H9 (cell line): ENCODE measurements around the gene HNF4A. TPM values are rescaled to one million over a fixed set of nuclear protein-coding genes. Genes with fewer than 3 reads are reported as not detected.

Source experiments
- DNase-seq: peaks from one replicate; pipeline ENCODE4 v3.0.0-alpha.2; 2017
- H2AFZ ChIP-seq: one replicate; pipeline ENCODE4 v1.6.1; 2013; ENCODE audit warnings: mild to moderate bottlenecking, low read length, control low read depth, moderate library complexity
- H2AK5ac ChIP-seq: 2 replicates; pipeline ENCODE4 v1.6.1; 2013; ENCODE audit warnings: low read length, control low read depth, mixed read lengths; ENCODE audit not compliant: insufficient read length
- H2BK120ac ChIP-seq: one replicate; pipeline ENCODE4 v1.6.1; 2013; ENCODE audit warnings: low read depth, mild to moderate bottlenecking, low read length, control low read depth, inconsistent platforms; ENCODE audit not compliant: poor library complexity, severe bottlenecking
- H2BK12ac ChIP-seq: 2 replicates; pipeline ENCODE4 v1.6.1; 2013; ENCODE audit warnings: low read length, control low read depth, mixed read lengths, low read depth; ENCODE audit not compliant: insufficient read length
- H2BK15ac ChIP-seq: 2 replicates; pipeline ENCODE4 v1.6.1; 2013; ENCODE audit warnings: low read depth, low read length, control low read depth
- H2BK20ac ChIP-seq: one replicate; pipeline ENCODE4 v1.6.1; 2013; ENCODE audit warnings: low read depth, mild to moderate bottlenecking, low read length, control low read depth, inconsistent platforms; ENCODE audit not compliant: poor library complexity, severe bottlenecking
- H2BK5ac ChIP-seq: 2 replicates; pipeline ENCODE4 v1.6.1; 2013; ENCODE audit warnings: low read length, control low read depth, mixed read lengths; ENCODE audit not compliant: insufficient read length
- H3K14ac ChIP-seq: 2 replicates; pipeline ENCODE4 v1.6.1; 2013; ENCODE audit warnings: low read length, control low read depth; ENCODE audit not compliant: insufficient read depth
- H3K18ac ChIP-seq: 2 replicates; pipeline ENCODE4 v1.6.1; 2013; ENCODE audit warnings: low read depth, mild to moderate bottlenecking, mixed read lengths, low read length, control low read depth; ENCODE audit not compliant: insufficient read length
- H3K23ac ChIP-seq: 2 replicates; pipeline ENCODE4 v1.6.1; 2013; ENCODE audit warnings: low read length, control low read depth, mixed read lengths, low read depth; ENCODE audit not compliant: insufficient read length
- H3K23me2 ChIP-seq: 2 replicates; pipeline ENCODE4 v1.6.1; 2013; ENCODE audit warnings: low read depth, mild to moderate bottlenecking, mixed read lengths, low read length, control low read depth; ENCODE audit not compliant: insufficient read length, poor library complexity, severe bottlenecking
- H3K27ac ChIP-seq: 2 replicates; pipeline ENCODE4 v1.5.1; 2013; ENCODE audit warnings: low read length, control low read depth, mixed read lengths, low read depth; ENCODE audit not compliant: insufficient read length
- H3K27me3 ChIP-seq: 2 replicates; pipeline ENCODE4 v1.6.1; 2013; ENCODE audit warnings: low read length, control low read depth, inconsistent platforms; ENCODE audit not compliant: insufficient read depth
- H3K4ac ChIP-seq: 2 replicates; pipeline ENCODE4 v1.6.1; 2013; ENCODE audit warnings: low read depth, mild to moderate bottlenecking, control low read depth, inconsistent platforms, low read length, moderate library complexity
- H3K4me1 ChIP-seq: 2 replicates; pipeline ENCODE4 v1.6.1; 2013; ENCODE audit warnings: low read length, control low read depth, inconsistent platforms; ENCODE audit not compliant: insufficient read depth
- H3K4me2 ChIP-seq: 2 replicates; pipeline ENCODE4 v1.6.1; 2013; ENCODE audit warnings: low read length, control low read depth, mixed read lengths; ENCODE audit not compliant: insufficient read length, insufficient read depth
- H3K56ac ChIP-seq: 2 replicates; pipeline ENCODE4 v1.6.1; 2013; ENCODE audit warnings: low read depth, mild to moderate bottlenecking, mixed read lengths, low read length, control low read depth; ENCODE audit not compliant: insufficient read length
- H3K79me1 ChIP-seq: 2 replicates; pipeline ENCODE4 v1.6.1; 2013; ENCODE audit warnings: low read depth, mild to moderate bottlenecking, moderate library complexity, low read length, control low read depth, inconsistent platforms; ENCODE audit not compliant: insufficient read depth, poor library complexity, severe bottlenecking
- H3K79me2 ChIP-seq: 2 replicates; pipeline ENCODE4 v1.6.1; 2013; ENCODE audit warnings: low read length, control low read depth, inconsistent platforms; ENCODE audit not compliant: insufficient read depth
- H3K9ac ChIP-seq: 2 replicates; pipeline ENCODE4 v1.6.1; 2013; ENCODE audit warnings: low read length, control low read depth, mixed read lengths; ENCODE audit not compliant: insufficient read length; ENCODE audit errors: extremely low read depth
- H3K9me3 ChIP-seq: one replicate; pipeline ENCODE4 v1.6.1; 2013; ENCODE audit warnings: low read depth, low read length, inconsistent platforms; ENCODE audit not compliant: control insufficient read depth
- H3T11ph ChIP-seq: one replicate; pipeline ENCODE4 v1.6.1; 2013; ENCODE audit warnings: mild to moderate bottlenecking, low read length, control low read depth, inconsistent platforms
- H4K20me1 ChIP-seq: one replicate; pipeline ENCODE4 v1.6.1; 2013; ENCODE audit not compliant: control insufficient read depth, insufficient read length, insufficient read depth
- H4K5ac ChIP-seq: 2 replicates; pipeline ENCODE4 v1.6.1; 2013; ENCODE audit warnings: low read depth, mild to moderate bottlenecking, mixed read lengths, low read length, control low read depth; ENCODE audit not compliant: insufficient read length
- H4K8ac ChIP-seq: replicated peaks from 2 replicates; pipeline ENCODE4 v1.6.1; 2013; ENCODE audit warnings: low read length, control low read depth, mixed read lengths, low read depth; ENCODE audit not compliant: insufficient read length
- H4K91ac ChIP-seq: 2 replicates; pipeline ENCODE4 v1.6.1; 2013; ENCODE audit warnings: low read depth, mild to moderate bottlenecking, moderate library complexity, mixed read lengths, low read length, control low read depth; ENCODE audit not compliant: insufficient read length
- H3K27ac Mint-ChIP-seq, 3 experiments: 2 replicates in 2 of 3; 3 replicates in 1 of 3; pipeline ENCODE4 v1.8.0; 2020 to 2021; ENCODE audit warnings: mixed read lengths in 3 of 3, mild to moderate bottlenecking in 1 of 3, moderate library complexity in 1 of 3
- H3K27me3 Mint-ChIP-seq: 2 replicates; pipeline ENCODE4 v1.8.0; 2021; ENCODE audit warnings: low read depth, mild to moderate bottlenecking, moderate library complexity, mixed read lengths
- H3K36me3 Mint-ChIP-seq, 3 experiments: 2 replicates in 2 of 3; 3 replicates in 1 of 3; pipeline ENCODE4 v1.8.0; 2020 to 2021; ENCODE audit warnings: low read depth in 3 of 3, mixed read lengths in 3 of 3; ENCODE audit not compliant: insufficient read depth in 1 of 3
- H3K4me1 Mint-ChIP-seq, 2 experiments: 2 replicates each; pipeline ENCODE4 v1.8.0; 2020; ENCODE audit warnings: mixed read lengths in 2 of 2
- H3K4me3 Mint-ChIP-seq, 2 experiments: 2 replicates in 1 of 2; 3 replicates in 1 of 2; pipeline ENCODE4 v1.8.0; 2020 to 2021; ENCODE audit warnings: mild to moderate bottlenecking in 2 of 2, mixed read lengths in 2 of 2, moderate library complexity in 1 of 2
- H3K9me3 Mint-ChIP-seq, 2 experiments: 2 replicates in 1 of 2; 3 replicates in 1 of 2; pipeline ENCODE4 v1.8.0; 2020; ENCODE audit warnings: mild to moderate bottlenecking in 2 of 2, mixed read lengths in 2 of 2, moderate library complexity in 1 of 2
- CTCF ChIP-seq: fragments of 200-600 bp; sonication (generic); conservative IDR thresholded peaks from 3 replicates; pipeline ENCODE4 v1.8.0; 2021; ENCODE audit warnings: antibody characterized with exemption, mild to moderate bottlenecking
- WGBS: extraction: QIAGEN DNeasy Blood & Tissue Kit; methylation state at CpG from one replicate; pipeline ENCODE4 v1.1.7; 2013; ENCODE audit warnings: missing lambda C conversion rate, low lambda C conversion rate, mixed read lengths; ENCODE audit not compliant: insufficient read length; ENCODE audit errors: extremely low coverage; 5-methylcytosine and 5-hydroxymethylcytosine counted together
- total RNA-seq: library from RNA; stranded (reverse); gene quantifications from 2 replicates; pipeline ENCODE4 v1.2.1, GENCODE V29; 2021

The HNF4A gene
- total RNA-seq, 1 experiment from 2014 or later, result not detected

- Histone ChIP-seq H3K4ac (no peak overlapping the region), H3K79me2 (no peaks in the 10 kb centered on the region), H3K4me1 (no peaks in the 10 kb centered on the region), H4K8ac (no peak overlapping the region), H3K14ac (no peak overlapping the region), H4K91ac (no peak overlapping the region), H3K79me1 (no peaks in the 10 kb centered on the region), H2BK20ac (no peak overlapping the region), H3K23me2 (no peaks in the 10 kb centered on the region), H3K23ac (no peak overlapping the region), H2AFZ (no peak overlapping the region), H3K18ac (no peak overlapping the region), H4K20me1 (no peaks in the 10 kb centered on the region), H2BK120ac (no peak overlapping the region), H3K56ac (no peak overlapping the region), H2AK5ac (no peak overlapping the region), H2BK5ac (no peak overlapping the region), H4K5ac (no peak overlapping the region), H3K9me3 (no peaks in the 10 kb centered on the region), H2BK15ac (no peak overlapping the region), H3K27ac (no peak overlapping the region), H3T11ph (no peak overlapping the region), H2BK12ac (no peak overlapping the region), H3K9ac (no peak overlapping the region), H3K4me2 (no peak overlapping the region), H3K27me3 (no peaks in the 10 kb centered on the region)
- no peak overlapping the region for H3K4me3 Mint-ChIP-seq
- H3K27me3 Mint-ChIP-seq, result peaks cover 7% of the 10 kb centered on the region
- DNase-seq, result no peak
- H3K4me1 Mint-ChIP-seq, result no peaks in the 10 kb centered on the region
- H3K9me3 Mint-ChIP-seq, result no peaks in the 10 kb centered on the region
- no peaks in the 10 kb centered on the region for H3K36me3 Mint-ChIP-seq
- TF ChIP-seq CTCF, result no peak
- no CpG with 5 or more reads among the region's 5 CpGs for WGBS
- H3K27ac Mint-ChIP-seq, result no peak overlapping the region
Measured at GRCh38 chr20:44437497-44437896, 82.0 kb downstream of the HNF4A start.
